ENCODE results near the gene FAH. TPM values are rescaled to one million over a fixed set of nuclear protein-coding genes. Genes with fewer than 3 reads are reported as not detected.

Gene FAH
- total and polyA plus RNA-seq, 9 of the 15 experiments (the other 6 are each of a cell fraction or from before 2014, with no cell fraction given): 66.8 to 310 (median 103) TPM

DNA sequence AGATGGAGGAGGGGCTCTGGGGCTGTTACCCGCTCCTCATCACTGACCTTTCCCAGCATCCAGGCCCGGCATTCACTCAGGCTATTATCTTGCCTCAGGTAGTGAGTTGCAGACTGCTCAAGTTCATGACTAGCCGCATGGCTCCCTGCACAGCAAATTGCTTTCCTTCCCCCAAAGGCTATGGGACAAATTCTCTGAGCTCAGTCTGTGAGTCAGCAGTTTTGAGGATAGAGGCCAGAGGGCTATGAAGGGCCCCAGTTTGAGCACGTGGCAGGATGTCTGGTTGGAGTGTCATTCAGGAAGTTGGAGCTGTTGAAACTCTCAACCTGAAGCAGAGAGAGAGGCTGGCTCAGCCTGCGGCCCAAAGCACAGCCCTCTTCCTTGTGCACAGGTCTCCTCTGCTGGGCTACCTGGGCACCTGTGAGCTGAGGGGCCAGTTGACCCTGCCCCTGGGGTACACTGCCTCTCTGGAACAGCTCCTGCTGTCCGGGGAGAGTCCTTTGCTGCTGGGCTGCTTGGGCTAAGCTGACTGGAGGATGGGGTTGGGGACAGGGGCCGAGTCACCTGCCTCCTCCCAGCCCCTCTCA is 7.9 kb downstream of the FAH start (continued):
- TF ChIP-seq, protein P1, sequence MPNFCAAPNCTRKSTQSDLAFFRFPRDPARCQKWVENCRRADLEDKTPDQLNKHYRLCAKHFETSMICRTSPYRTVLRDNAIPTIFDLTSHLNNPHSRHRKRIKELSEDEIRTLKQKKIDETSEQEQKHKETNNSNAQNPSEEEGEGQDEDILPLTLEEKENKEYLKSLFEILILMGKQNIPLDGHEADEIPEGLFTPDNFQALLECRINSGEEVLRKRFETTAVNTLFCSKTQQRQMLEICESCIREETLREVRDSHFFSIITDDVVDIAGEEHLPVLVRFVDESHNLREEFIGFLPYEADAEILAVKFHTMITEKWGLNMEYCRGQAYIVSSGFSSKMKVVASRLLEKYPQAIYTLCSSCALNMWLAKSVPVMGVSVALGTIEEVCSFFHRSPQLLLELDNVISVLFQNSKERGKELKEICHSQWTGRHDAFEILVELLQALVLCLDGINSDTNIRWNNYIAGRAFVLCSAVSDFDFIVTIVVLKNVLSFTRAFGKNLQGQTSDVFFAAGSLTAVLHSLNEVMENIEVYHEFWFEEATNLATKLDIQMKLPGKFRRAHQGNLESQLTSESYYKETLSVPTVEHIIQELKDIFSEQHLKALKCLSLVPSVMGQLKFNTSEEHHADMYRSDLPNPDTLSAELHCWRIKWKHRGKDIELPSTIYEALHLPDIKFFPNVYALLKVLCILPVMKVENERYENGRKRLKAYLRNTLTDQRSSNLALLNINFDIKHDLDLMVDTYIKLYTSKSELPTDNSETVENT (CRISPR knock-in tag; IDR thresholded peaks at IDR 0.05): no peak
- TF ChIP-seq ZNF165 (CRISPR knock-in tag; IDR thresholded peaks at IDR 0.05; ENCODE audit: borderline replicate concordance) (no peak), PHTF2 (CRISPR knock-in tag; IDR thresholded peaks at IDR 0.05) (no peak), ZNF24 (IDR thresholded peaks at IDR 0.05) (no peak), JUND (IDR thresholded peaks at IDR 0.05; ENCODE audit: borderline replicate concordance, low read depth, low read length) (peak; percentile 83), JUND (tag; IDR thresholded peaks at IDR 0.05; ENCODE audit: borderline replicate concordance, low read depth, low read length) (peak; percentile 85; the same call in 2 of the 3 replicates), ZBTB33 (CRISPR knock-in tag; IDR thresholded peaks at IDR 0.05) (no peak), ZNF146 (CRISPR knock-in tag; IDR thresholded peaks at IDR 0.05; ENCODE audit: unreplicated experiment) (no peak), ZNF584 (CRISPR knock-in tag; IDR thresholded peaks at IDR 0.05; ENCODE audit: low read depth) (peak; percentile 94), ZNF785 (CRISPR knock-in tag; IDR thresholded peaks at IDR 0.05) (no peak), HNRNPL (IDR thresholded peaks at IDR 0.05; ENCODE audit: low read depth, low read length) (no peak), ZNF347 (CRISPR knock-in tag; IDR thresholded peaks at IDR 0.05; ENCODE audit: low read depth) (no peak), SMARCA5 (IDR thresholded peaks at IDR 0.05) (no peak), HMGN3 (IDR thresholded peaks at IDR 0.05; ENCODE audit: borderline replicate concordance, extremely low read depth, insufficient read length, low read depth, low read length) (no peak), ZNF586 (CRISPR knock-in tag; conservative IDR thresholded peaks at IDR 0.05) (no peak), TGIF2 (CRISPR knock-in tag; IDR thresholded peaks at IDR 0.05) (no peak), TEAD4 (IDR thresholded peaks at IDR 0.05; ENCODE audit: low read length) (peak; percentile 50; the same call in 1 of the 2 replicates), TEAD4 (CRISPR knock-in tag; IDR thresholded peaks at IDR 0.05; ENCODE audit: borderline replicate concordance) (no peak), ZNF408 (CRISPR knock-in tag; IDR thresholded peaks at IDR 0.05; ENCODE audit: low read depth) (no peak), EZH2 (IDR thresholded peaks at IDR 0.05; ENCODE audit: borderline replicate concordance, low read depth, low read length) (no peak), NR2F6 (CRISPR knock-in tag; IDR thresholded peaks at IDR 0.05) (no peak), CBFB (CRISPR knock-in tag; IDR thresholded peaks at IDR 0.05) (no peak), SNRNP70 (optimal IDR thresholded peaks at IDR 0.05; ENCODE audit: low read depth, low read length) (no peak), BDP1 (IDR thresholded peaks at IDR 0.05; ENCODE audit: insufficient read depth, insufficient read length) (no peak), CBX1 (IDR thresholded peaks at IDR 0.05; ENCODE audit: low read depth) (no peak), CBFA2T3 (IDR thresholded peaks at IDR 0.05) (peak; percentile 41; the same call in 1 of the 2 replicates)

Measured in K562 (cell line).